ENCODE results near the gene RPL4.

RPL4 gene

DNA sequence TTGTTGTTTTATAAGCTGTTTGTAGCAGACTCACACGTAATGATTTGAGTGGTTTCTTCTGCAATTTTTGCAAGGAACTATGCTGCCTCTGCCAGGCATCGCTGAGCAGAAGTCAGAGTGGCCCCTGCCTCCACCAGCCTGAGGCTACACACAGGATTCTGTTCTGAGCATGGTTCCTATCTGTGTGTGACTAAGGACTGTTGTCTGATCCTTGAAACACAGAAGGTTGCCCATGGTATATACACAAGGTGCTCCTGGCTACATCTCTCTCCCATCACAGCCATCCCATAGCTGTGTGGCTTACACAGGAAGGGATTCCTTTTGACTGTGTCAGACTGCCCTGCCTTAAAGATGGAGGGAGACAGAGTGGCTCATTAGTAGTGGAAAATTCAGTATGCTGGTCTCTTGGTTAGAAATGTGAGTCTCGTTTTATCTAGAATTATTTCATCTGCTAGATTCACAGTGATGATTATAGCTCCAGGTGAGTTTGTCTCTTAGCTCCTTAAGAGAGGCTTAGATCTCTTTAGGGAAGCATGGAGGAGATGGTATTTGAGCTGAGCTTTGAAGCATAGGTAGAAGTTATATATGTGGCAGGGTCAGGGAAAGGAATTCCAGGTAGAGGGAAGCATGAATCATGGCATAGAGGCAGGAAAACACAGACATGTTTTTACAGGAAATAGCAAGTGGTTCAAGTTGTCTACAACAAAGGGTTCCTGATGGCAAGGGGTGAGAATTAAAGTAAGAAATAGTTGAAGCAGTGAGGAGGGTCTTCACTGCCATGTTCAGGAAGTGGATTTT lies 44.6 kb downstream of the RPL4 start:
- Mint-ChIP-seq H3K27ac (peak overlapping the region; percentile 17), H3K4me1 (ENCODE audit: low read depth) (peaks cover 8% of the 10 kb centered on the region), H3K9me3 (peaks cover 3% of the 10 kb centered on the region), H3K36me3 (ENCODE audit: low read depth) (peaks cover 42% of the 10 kb centered on the region), H3K27me3 (ENCODE audit: low read depth) (no peaks in the 10 kb centered on the region), H3K4me3 (no peak overlapping the region)
- DNase-seq (ENCODE audit: low spot score), result no peak

DNA sequence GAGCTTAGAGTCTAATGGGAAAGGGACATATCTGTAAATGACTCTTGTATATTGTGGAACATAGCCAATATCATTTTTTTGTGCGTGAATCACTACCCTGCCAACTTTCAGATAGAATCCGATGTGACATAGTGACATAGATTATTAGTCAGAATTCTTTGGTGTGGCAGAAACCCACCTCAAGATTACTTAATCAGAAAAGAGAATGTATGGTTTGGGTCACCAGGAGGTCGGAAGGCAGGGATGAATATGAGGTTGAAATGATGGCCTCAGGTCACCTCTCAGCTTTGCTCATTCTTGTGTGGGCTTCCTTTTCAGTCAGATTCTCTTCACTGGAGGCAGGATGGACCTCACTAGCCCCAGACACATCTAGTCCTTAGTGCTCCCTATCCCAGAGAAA lies 48.4 kb downstream of the RPL4 start:
- no peak overlapping the region for H3K27ac Mint-ChIP-seq
- H3K9me3 Mint-ChIP-seq, result no peaks in the 10 kb centered on the region
- DNase-seq (ENCODE audit: low spot score), result no peak
- H3K36me3 Mint-ChIP-seq (ENCODE audit: low read depth), result peaks cover 36% of the 10 kb centered on the region
- no peak overlapping the region for H3K4me3 Mint-ChIP-seq
- H3K27me3 Mint-ChIP-seq (ENCODE audit: low read depth), result no peaks in the 10 kb centered on the region
- H3K4me1 Mint-ChIP-seq (ENCODE audit: low read depth), result peaks cover 10% of the 10 kb centered on the region

- peaks cover 2% of the 10 kb centered on the region for H3K4me1 Mint-ChIP-seq (ENCODE audit: low read depth)
- H3K9me3 Mint-ChIP-seq, result peaks cover 2% of the 10 kb centered on the region
- DNase-seq (ENCODE audit: low spot score), result no peak
- no peak overlapping the region for H3K27ac Mint-ChIP-seq
- peaks cover 26% of the 10 kb centered on the region for H3K36me3 Mint-ChIP-seq (ENCODE audit: low read depth)
- H3K4me3 Mint-ChIP-seq, result no peak overlapping the region
- H3K27me3 Mint-ChIP-seq (ENCODE audit: low read depth), result no peaks in the 10 kb centered on the region
These were observed 50.5 kb downstream of the RPL4 start for GRCh38 chr15:66454143-66454542.

- Mint-ChIP-seq H3K27me3 (ENCODE audit: low read depth) (no peaks in the 10 kb centered on the region), H3K4me3 (no peak overlapping the region), H3K9me3 (peaks cover 4% of the 10 kb centered on the region), H3K4me1 (ENCODE audit: low read depth) (peaks cover 2% of the 10 kb centered on the region), H3K27ac (peak overlapping the region; percentile 7), H3K36me3 (ENCODE audit: low read depth) (peaks cover 37% of the 10 kb centered on the region)
- DNase-seq (ENCODE audit: low spot score), result no peak
These were observed 51.6 kb downstream of the RPL4 start for GRCh38 chr15:66452971-66453580.

DNA sequence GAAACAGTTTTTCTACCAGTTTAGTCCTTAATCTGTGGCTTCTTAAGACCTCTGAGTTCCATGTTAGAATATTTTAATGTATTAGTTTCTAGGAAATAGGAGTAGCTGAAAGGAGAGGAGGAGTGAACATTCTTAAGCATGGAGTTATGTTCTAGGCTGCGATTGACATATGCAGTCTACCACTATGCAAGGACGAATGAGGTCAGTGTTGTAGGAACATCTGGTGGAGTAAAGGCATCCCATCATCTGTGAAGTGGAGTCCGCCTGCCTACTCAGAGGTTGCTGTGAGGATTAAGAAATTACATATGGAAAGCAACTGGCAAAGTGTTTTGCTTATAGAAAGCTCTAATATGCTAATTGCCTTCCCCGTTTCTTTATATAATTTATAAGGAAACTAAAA lies 52.2 kb downstream of the RPL4 start:
- Mint-ChIP-seq H3K36me3 (ENCODE audit: low read depth) (peaks cover 43% of the 10 kb centered on the region), H3K9me3 (peaks cover 4% of the 10 kb centered on the region), H3K27ac (no peak overlapping the region), H3K27me3 (ENCODE audit: low read depth) (no peaks in the 10 kb centered on the region), H3K4me3 (no peak overlapping the region), H3K4me1 (ENCODE audit: low read depth) (peaks cover 2% of the 10 kb centered on the region)
- DNase-seq (ENCODE audit: low spot score), result no peak
